Heart left ventricle (tissue), 16 donors: Measurements from ENCODE around the gene CLIC6. TPM values are rescaled to one million over a fixed set of nuclear protein-coding genes. Genes with fewer than 3 reads are reported as not detected.

Source experiments
- ATAC-seq, 4 donors: fragments of 200-7000 bp; cut with Tn5 transposase; one replicate each; pipeline ENCODE4 v1.9.1; 2020 to 2022; ENCODE audit warnings: moderate library complexity in 4 of 4, mild to moderate bottlenecking in 3 of 4, moderate number of reproducible peaks in 1 of 4
- DNase-seq, 5 donors: peaks; one replicate each; pipeline ENCODE4 v3.0.0-alpha.2; 2020
- H3K27ac ChIP-seq, 12 donors: fragments of 200-600 bp; sonication (generic) in 4 of 12; one replicate each; pipeline versions ENCODE4 v1.5.0 to v1.8.0; 2016 to 2022; ENCODE audit warnings: mild to moderate bottlenecking in 2 of 12
- H3K27me3 ChIP-seq, 9 donors: fragments of 200-600 bp; sonication (generic) in 2 of 9; one replicate each; pipeline versions ENCODE4 v1.5.1 to v1.8.0; 2016 to 2022; ENCODE audit warnings: mild to moderate bottlenecking in 3 of 9
- H3K36me3 ChIP-seq, 9 donors: fragments of 200-600 bp; sonication (generic) in 2 of 9; one replicate each; pipeline versions ENCODE4 v1.5.0 to v1.8.0; 2018 to 2022; ENCODE audit warnings: mild to moderate bottlenecking in 2 of 9
- H3K4me1 ChIP-seq, 12 donors: fragments of 200-600 bp; sonication (generic) in 4 of 12; one replicate each; pipeline versions ENCODE4 v1.5.0 to v1.8.0; 2016 to 2022; ENCODE audit warnings: mild to moderate bottlenecking in 3 of 12
- H3K4me3 ChIP-seq, 12 donors: fragments of 200-600 bp; sonication (generic) in 4 of 12; one replicate each; pipeline versions ENCODE4 v1.5.0 to v1.8.0; 2017 to 2022; ENCODE audit warnings: mild to moderate bottlenecking in 9 of 12, moderate library complexity in 4 of 12
- H3K9me3 ChIP-seq, 12 donors: fragments of 200-600 bp; sonication (generic) in 4 of 12; one replicate each; pipeline versions ENCODE4 v1.5.0 to v1.8.0; 2016 to 2022; ENCODE audit warnings: mild to moderate bottlenecking in 1 of 12
- POLR2A ChIP-seq, 2 donors: fragments of 450-650 bp; IDR thresholded peaks; one replicate each; pipeline ENCODE4 v1.6.1; 2017; ENCODE audit warnings: antibody characterized with exemption in 2 of 2, mild to moderate bottlenecking in 2 of 2, moderate library complexity in 2 of 2
- WGBS, 4 donors: extraction: QIAGEN DNeasy Blood & Tissue Kit in 2 of 4; methylation state at CpG; one replicate each; pipeline versions ENCODE4 v1.1.5 to v1.1.7; 2013 to 2018; 5-methylcytosine and 5-hydroxymethylcytosine counted together
- intact Hi-C, 10 donors: fragments of 100-400 bp; cut with DNase I; formaldehyde crosslinking; loops; one replicate each; pipeline versions ENCODE4 v1.11.1 to v1.14.2; 2022
- polyA plus RNA-seq, 2 donors: library from polyadenylated mRNA; stranded (reverse); fragments of 200-250 nt; gene quantifications; one replicate each; pipeline ENCODE4 v1.2.3, GENCODE V29; 2013
- total RNA-seq, 9 donors: library from RNA; depleted of rRNA in 2 of 9; stranded (reverse); fragments of >200 nt in 2 of 9; fragmentation: NEBNext Ultra II Directional in 3 of 9; extraction: Animal tissue kit (Norgen Biotek cat#: 25700) in 3 of 9; gene quantifications; one replicate each; pipeline versions ENCODE4 v1.1.0 to v1.2.4, GENCODE V29; 2016 to 2023
- TF ChIP-seq, protein P1 (sequence below), 12 donors: fragments of 200-600 bp; sonication (generic) in 4 of 12; IDR thresholded peaks; one replicate each; pipeline versions ENCODE4 v1.5.0 to v1.8.0; 2018 to 2022; ENCODE audit warnings: antibody characterized with exemption in 12 of 12, mild to moderate bottlenecking in 5 of 12
- donor health status: ischemic (EF 13 %, LVEDD 7.1; RV severe dilation, severe dysfunction).
- donor health status: healthy with polysubstance abuse.
- donor health status: DM: no; HTN: yes; CAD: no.
- donor health status: DM: no; HTN: no; CAD: no.
- donor health status: ischemic (EF 25% LVEDD 6.9; RV normal size, moderate dysfunction).
- donor health status: ischemic (EF 25% LVEDD 5.7; RV mildly dilated, moderate dysfunction).
- donor health status: healthy.
- donor health status: DM: yes; HTN: yes; CAD: no.
- donor health status: ischemic (EF 35%, LVEDD 5.7; RV mildly dilated, moderate dysfunction).
- donor health status: nonischemic (EF 11% LVEDD 7.7; RV severe dilation, severe dysfunction).
- donor health status: DM: yes; HTN: yes; CAD: no.
- donor health status: PGD.
- donor health status: ischemic (EF 29% LVEDD 5.4; RV normal size, mild dysfunction).
- donor health status: nonischemic (EF 23%, LVEDD 6.1; RV moderate dilation, normal function).

CLIC6 gene
- total and polyA plus RNA-seq, 11 donors = 2.6 to 15.7 (median 7.5) TPM

GRCh38 chr21:34705011-34705410 lies 36.2 kb downstream of the CLIC6 start:
- TF ChIP-seq, protein P1, sequence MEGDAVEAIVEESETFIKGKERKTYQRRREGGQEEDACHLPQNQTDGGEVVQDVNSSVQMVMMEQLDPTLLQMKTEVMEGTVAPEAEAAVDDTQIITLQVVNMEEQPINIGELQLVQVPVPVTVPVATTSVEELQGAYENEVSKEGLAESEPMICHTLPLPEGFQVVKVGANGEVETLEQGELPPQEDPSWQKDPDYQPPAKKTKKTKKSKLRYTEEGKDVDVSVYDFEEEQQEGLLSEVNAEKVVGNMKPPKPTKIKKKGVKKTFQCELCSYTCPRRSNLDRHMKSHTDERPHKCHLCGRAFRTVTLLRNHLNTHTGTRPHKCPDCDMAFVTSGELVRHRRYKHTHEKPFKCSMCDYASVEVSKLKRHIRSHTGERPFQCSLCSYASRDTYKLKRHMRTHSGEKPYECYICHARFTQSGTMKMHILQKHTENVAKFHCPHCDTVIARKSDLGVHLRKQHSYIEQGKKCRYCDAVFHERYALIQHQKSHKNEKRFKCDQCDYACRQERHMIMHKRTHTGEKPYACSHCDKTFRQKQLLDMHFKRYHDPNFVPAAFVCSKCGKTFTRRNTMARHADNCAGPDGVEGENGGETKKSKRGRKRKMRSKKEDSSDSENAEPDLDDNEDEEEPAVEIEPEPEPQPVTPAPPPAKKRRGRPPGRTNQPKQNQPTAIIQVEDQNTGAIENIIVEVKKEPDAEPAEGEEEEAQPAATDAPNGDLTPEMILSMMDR (IDR thresholded peaks at IDR 0.05) = no peak
- TF ChIP-seq POLR2A (IDR thresholded peaks at IDR 0.05) = no peak
- ATAC-seq = no peak
- H3K9me3 ChIP-seq = no peaks in the 10 kb centered on the region
- H3K36me3 ChIP-seq = no peaks in the 10 kb centered on the region
- no peak for DNase-seq
- H3K27me3 ChIP-seq = peaks cover 0 to 4% (median 0%) of the 10 kb centered on the region in 9 donors
- intact Hi-C loops = no loop called here
- no peak overlapping the region for H3K27ac ChIP-seq
- no peaks in the 10 kb centered on the region for H3K4me1 ChIP-seq
- 88 to 92% (median 89%) methylated on average over 9 of the region's 9 CpGs for WGBS, 4 donors
- no peak overlapping the region for H3K4me3 ChIP-seq

DNA sequence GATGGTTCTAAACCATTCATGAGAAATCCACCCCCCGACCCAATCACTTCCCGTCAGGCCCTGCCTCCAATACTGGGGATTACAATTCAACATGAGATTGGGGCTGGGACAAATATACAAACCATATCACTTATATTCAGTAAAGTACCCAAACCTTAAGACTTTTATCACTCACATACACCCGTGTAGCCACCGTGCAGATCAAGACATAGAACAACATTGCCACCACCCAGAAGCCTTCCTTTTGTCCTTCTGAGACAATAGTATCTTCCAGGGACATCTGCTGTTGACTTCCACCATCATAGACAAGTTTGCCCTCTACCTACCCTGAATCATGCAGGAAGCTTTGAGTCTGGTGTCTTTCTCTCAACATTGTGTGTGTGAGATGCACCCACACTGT lies 37.5 kb downstream of the CLIC6 start:
- intact Hi-C loops = no loop called here
- Histone ChIP-seq H3K27ac (no peak overlapping the region), H3K4me3 (no peak overlapping the region), H3K9me3 (no peaks in the 10 kb centered on the region), H3K36me3 (no peaks in the 10 kb centered on the region), H3K27me3 (peaks cover 0 to 4% (median 0%) of the 10 kb centered on the region in 9 donors), H3K4me1 (no peaks in the 10 kb centered on the region)
- ATAC-seq (no peak), DNase-seq (no peak)
- WGBS, 4 donors = 57 to 79% (median 70%) methylated on average over 4 of the region's 4 CpGs
- TF ChIP-seq, protein P1 (IDR thresholded peaks at IDR 0.05) = no peak
- TF ChIP-seq POLR2A (IDR thresholded peaks at IDR 0.05) = no peak

GRCh38 chr21:34707876-34708325 lies 39.1 kb downstream of the CLIC6 start:
- no peak for TF ChIP-seq POLR2A (IDR thresholded peaks at IDR 0.05)
- TF ChIP-seq, protein P1 (IDR thresholded peaks at IDR 0.05) = no peak
- 78 to 82% (median 80%) methylated on average over 8 of the region's 8 CpGs for WGBS, 4 donors
- intact Hi-C loops = no loop called here
- Histone ChIP-seq H3K4me3 (no peak overlapping the region), H3K36me3 (no peaks in the 10 kb centered on the region), H3K27ac (no peak overlapping the region), H3K9me3 (no peaks in the 10 kb centered on the region), H3K27me3 (peaks cover 0 to 4% (median 0%) of the 10 kb centered on the region in 9 donors), H3K4me1 (no peaks in the 10 kb centered on the region)
- ATAC-seq (no peak), DNase-seq (no peak)

DNA sequence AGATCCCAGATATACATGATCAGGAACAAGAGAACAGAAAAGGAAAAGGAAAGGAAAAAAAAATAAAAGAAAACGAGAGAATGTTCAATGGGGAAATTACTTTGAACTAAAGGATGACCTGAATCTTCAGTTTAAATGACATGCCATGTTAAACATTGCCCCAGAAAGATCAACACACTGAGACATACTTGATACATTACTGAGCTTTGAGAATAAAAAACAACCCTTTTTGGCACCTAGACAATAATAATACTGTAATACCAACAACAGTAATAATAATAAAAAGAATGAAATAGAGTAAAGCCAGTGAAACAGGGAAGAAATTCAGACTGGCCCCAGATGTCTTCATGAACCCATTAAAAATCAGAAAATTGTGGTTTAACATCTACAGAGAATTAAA lies 44.8 kb downstream of the CLIC6 start:
- intact Hi-C loops = no loop called here
- Histone ChIP-seq H3K9me3 (no peaks in the 10 kb centered on the region), H3K27me3 (peaks cover 0 to 4% (median 0%) of the 10 kb centered on the region in 9 donors), H3K4me3 (no peak overlapping the region), H3K27ac (no peak overlapping the region), H3K36me3 (no peaks in the 10 kb centered on the region), H3K4me1 (no peaks in the 10 kb centered on the region)
- TF ChIP-seq, protein P1 (IDR thresholded peaks at IDR 0.05) = no peak
- TF ChIP-seq POLR2A (IDR thresholded peaks at IDR 0.05) = no peak
- no peak for ATAC-seq
- no peak for DNase-seq
- WGBS, 4 donors = 54 to 61% (median 59%) methylated on average over 1 of the region's 1 CpG
